HG03342 (cell line): ENCODE data around the gene ACSL1.

Experiments used
- ATAC-seq: cut with Tn5 transposase; IDR thresholded peaks from one replicate; pipeline ENCODE4 v1.9.1; 2021; ENCODE audit warnings: mild to moderate bottlenecking, moderate library complexity; ENCODE audit not compliant: unreplicated experiment

ACSL1 gene

GRCh38 chr4:184825896-184826690, at the start of gene ACSL1:
Gene ACSL1 (minus strand): TSS chr4:184825968. CDS start chr4:184803514, 22,454 bp downstream.
- ATAC-seq = peak; percentile 78

GRCh38 chr4:184873054-184873453, 47.3 kb upstream of the ACSL1 start:
- ATAC-seq = no peak

- no peak for ATAC-seq
Observed at GRCh38 chr4:184870718-184871117, 45.0 kb upstream of the ACSL1 start.

- no peak for ATAC-seq
Observed at GRCh38 chr4:184868623-184869022, 42.9 kb upstream of the ACSL1 start.

GRCh38 chr4:184863916-184864315, 38.1 kb upstream of the ACSL1 start:
- no peak for ATAC-seq

GRCh38 chr4:184861047-184861446, 35.3 kb upstream of the ACSL1 start:
- ATAC-seq = no peak

- no peak for ATAC-seq
Observed at GRCh38 chr4:184860018-184860779, 34.4 kb upstream of the ACSL1 start.

- ATAC-seq = no peak
Observed at GRCh38 chr4:184857441-184858121, 31.8 kb upstream of the ACSL1 start.

GRCh38 chr4:184856277-184856609, 30.5 kb upstream of the ACSL1 start:
- peak; percentile 39 for ATAC-seq

GRCh38 chr4:184854673-184855072, 28.9 kb upstream of the ACSL1 start:
- ATAC-seq = peak; percentile 25

GRCh38 chr4:184853436-184853835, 27.7 kb upstream of the ACSL1 start:
- ATAC-seq = no peak

GRCh38 chr4:184851886-184852285, 26.1 kb upstream of the ACSL1 start:
- no peak for ATAC-seq

GRCh38 chr4:184851200-184851541, 25.4 kb upstream of the ACSL1 start:
- peak; percentile 70 for ATAC-seq

GRCh38 chr4:184850431-184851199, 24.8 kb upstream of the ACSL1 start:
- peak; percentile 51 for ATAC-seq

- no peak for ATAC-seq
Observed at GRCh38 chr4:184850018-184850417, 24.2 kb upstream of the ACSL1 start.

- peak; percentile 22 for ATAC-seq
Observed at GRCh38 chr4:184849185-184849584, 23.4 kb upstream of the ACSL1 start.

- no peak for ATAC-seq
Observed at GRCh38 chr4:184848510-184848909, 22.7 kb upstream of the ACSL1 start.

- ATAC-seq = no peak
Observed at GRCh38 chr4:184846531-184846930, 20.8 kb upstream of the ACSL1 start.

GRCh38 chr4:184845367-184846021, 19.7 kb upstream of the ACSL1 start:
- ATAC-seq = peak; percentile 54

GRCh38 chr4:184844742-184845141, 19.0 kb upstream of the ACSL1 start:
- no peak for ATAC-seq
